OCI-LY1 (cell line): ENCODE results near the gene IL24.

ENCODE experiments used
- H2AFZ ChIP-seq: fragments of 200-600 bp; sonication (generic), shearing (Covaris generic); 2 replicates; pipeline ENCODE4 v1.6.0; 2014; ENCODE audit warnings: antibody characterized with exemption, mild to moderate bottlenecking, low read length
- H3F3A ChIP-seq: fragments of 200-600 bp; sonication (generic), shearing (Covaris generic); 2 replicates; pipeline ENCODE4 v1.6.0; 2014; ENCODE audit warnings: mild to moderate bottlenecking, antibody characterized with exemption, low read length, moderate library complexity; ENCODE audit not compliant: insufficient read depth
- H3K27ac ChIP-seq: fragments of 200-600 bp; sonication (generic); 2 replicates; pipeline ENCODE4 v1.5.1; 2014; ENCODE audit warnings: low read length, mixed run types, mild to moderate bottlenecking, low read depth; ENCODE audit not compliant: poor library complexity, severe bottlenecking
- H3K27me3 ChIP-seq: fragments of 200-600 bp; sonication (generic); 2 replicates; pipeline ENCODE4 v1.6.0; 2014; ENCODE audit warnings: antibody characterized with exemption, mild to moderate bottlenecking, low read length, moderate library complexity; ENCODE audit not compliant: insufficient read depth
- H3K36me3 ChIP-seq: fragments of 200-600 bp; sonication (generic); 2 replicates; pipeline ENCODE4 v1.6.1; 2014; ENCODE audit warnings: mild to moderate bottlenecking, antibody characterized with exemption, low read length, moderate library complexity, mixed read lengths; ENCODE audit not compliant: insufficient read depth
- H3K4me1 ChIP-seq: fragments of 200-600 bp; sonication (generic); 2 replicates; pipeline ENCODE4 v1.5.1; 2014; ENCODE audit warnings: mild to moderate bottlenecking, low read length, moderate library complexity; ENCODE audit not compliant: insufficient read depth, severe bottlenecking
- H3K4me2 ChIP-seq: fragments of 200-600 bp; sonication (generic), shearing (Covaris generic); 2 replicates; pipeline ENCODE4 v1.6.1; 2014; ENCODE audit warnings: low read length
- H3K4me3 ChIP-seq: fragments of 200-600 bp; sonication (generic); 2 replicates; pipeline ENCODE4 v1.5.1; 2014; ENCODE audit warnings: low read length, low read depth, mild to moderate bottlenecking, mixed read lengths; ENCODE audit not compliant: poor library complexity, severe bottlenecking
- H3K79me2 ChIP-seq: fragments of 200-600 bp; shearing (Covaris generic); 2 replicates; pipeline ENCODE4 v1.6.1; 2016; ENCODE audit warnings: mixed run types, low read length, mixed read lengths; ENCODE audit not compliant: insufficient read depth
- H3K9ac ChIP-seq: fragments of 200-600 bp; sonication (generic), shearing (Covaris generic); 2 replicates; pipeline ENCODE4 v1.6.1; 2014; ENCODE audit warnings: mild to moderate bottlenecking, low read length, mixed read lengths
- H3K9me2 ChIP-seq: fragments of 200-600 bp; sonication (generic), shearing (Covaris generic); 2 replicates; pipeline ENCODE4 v1.6.1; 2014; ENCODE audit warnings: low read depth, mild to moderate bottlenecking, low read length, mixed read lengths
- H3K9me3 ChIP-seq: fragments of 200-600 bp; shearing (Covaris generic); 2 replicates; pipeline ENCODE4 v1.6.1; 2014; ENCODE audit warnings: low read length, mixed read lengths
- H4K20me1 ChIP-seq: fragments of 200-600 bp; sonication (generic), shearing (Covaris generic); 2 replicates; pipeline ENCODE4 v1.6.0; 2016; ENCODE audit warnings: mild to moderate bottlenecking, low read length; ENCODE audit not compliant: insufficient read depth
- CTCF ChIP-seq: fragments of 200-600 bp; sonication (generic), shearing (Covaris generic); IDR thresholded peaks from 2 replicates; pipeline ENCODE4 v1.5.1; 2017; ENCODE audit warnings: mild to moderate bottlenecking, antibody characterized with exemption, low read length, moderate library complexity, mixed read lengths
- EZH2 ChIP-seq: fragments of 200-600 bp; sonication (generic), shearing (Covaris generic); IDR thresholded peaks from 2 replicates; pipeline ENCODE4 v1.8.0; 2017; ENCODE audit warnings: borderline replicate concordance, mixed run types, mild to moderate bottlenecking, antibody characterized with exemption, low read length, moderate library complexity, mixed read lengths

Gene IL24

GRCh38 chr1:206929524-206929923, 32.3 kb downstream of the IL24 start:
- TF ChIP-seq CTCF, result peak; percentile 37
- TF ChIP-seq EZH2, result no peak
- Histone ChIP-seq H3K36me3 (no peaks in the 10 kb centered on the region), H3K9me3 (no peaks in the 10 kb centered on the region), H2AFZ (no peak overlapping the region), H3K4me1 (peaks cover 25% of the 10 kb centered on the region), H3K4me2 (no peak overlapping the region), H3K79me2 (no peaks in the 10 kb centered on the region), H3K9ac (no peak overlapping the region), H3K27ac (peak overlapping the region; percentile 63), H4K20me1 (no peaks in the 10 kb centered on the region), H3K9me2 (no peaks in the 10 kb centered on the region), H3K4me3 (no peak overlapping the region), H3F3A (no peaks in the 10 kb centered on the region; the same call in 1 of the 2 replicates), H3K27me3 (no peaks in the 10 kb centered on the region)

- 0 out of 2 replicates have a peak overlapping the region, but pooled peaks have one; percentile 52 for H2AFZ ChIP-seq
- peak overlapping the region; percentile 26; the same call in 1 of the 2 replicates for H3K9ac ChIP-seq
- no peaks in the 10 kb centered on the region for H3K9me3 ChIP-seq
- no peaks in the 10 kb centered on the region for H4K20me1 ChIP-seq
- H3K9me2 ChIP-seq, result no peaks in the 10 kb centered on the region
- peaks cover 17% of the 10 kb centered on the region for H3K4me1 ChIP-seq
- H3K4me2 ChIP-seq, result peak overlapping the region; percentile 42
- no peaks in the 10 kb centered on the region for H3F3A ChIP-seq
- no peak overlapping the region for H3K4me3 ChIP-seq
- H3K27me3 ChIP-seq, result no peaks in the 10 kb centered on the region
- H3K27ac ChIP-seq, result peak overlapping the region; percentile 63
- no peaks in the 10 kb centered on the region for H3K36me3 ChIP-seq
- TF ChIP-seq EZH2 (no peak), CTCF (no peak)
- H3K79me2 ChIP-seq, result no peaks in the 10 kb centered on the region
Observed at GRCh38 chr1:206930210-206930798, 33.1 kb downstream of the IL24 start.

- no peak overlapping the region for H3K4me2 ChIP-seq
- no peak overlapping the region for H3K9ac ChIP-seq
- no peaks in the 10 kb centered on the region for H3K9me3 ChIP-seq
- H3K27ac ChIP-seq, result no peak overlapping the region
- H3K27me3 ChIP-seq, result no peaks in the 10 kb centered on the region
- peaks cover 16% of the 10 kb centered on the region for H3K4me1 ChIP-seq
- no peak for TF ChIP-seq EZH2
- no peak for TF ChIP-seq CTCF
- H3K4me3 ChIP-seq, result no peak overlapping the region
- H4K20me1 ChIP-seq, result no peaks in the 10 kb centered on the region
- no peak overlapping the region for H2AFZ ChIP-seq
- no peaks in the 10 kb centered on the region for H3K9me2 ChIP-seq
- H3F3A ChIP-seq, result no peaks in the 10 kb centered on the region
- H3K36me3 ChIP-seq, result no peaks in the 10 kb centered on the region
- no peaks in the 10 kb centered on the region for H3K79me2 ChIP-seq
Observed at GRCh38 chr1:206931709-206932108, 34.5 kb downstream of the IL24 start.
